SK-N-MC (cell line): ENCODE data around the gene TEX22.

ENCODE experiments used
- EZH2 ChIP-seq: fragments of 200-600 bp; sonication (generic); IDR thresholded peaks from one replicate; pipeline ENCODE4 v1.6.1; 2017; ENCODE audit warnings: antibody characterized with exemption
- POLR2AphosphoS5 ChIP-seq: IDR thresholded peaks from 2 replicates; pipeline ENCODE4 v1.6.1; 2012; ENCODE audit warnings: mild to moderate bottlenecking, low read depth, low read length, borderline replicate concordance

- TF ChIP-seq EZH2 (no peak), POLR2AphosphoS5 (no peak)
These were observed 40.0 kb upstream of the TEX22 start for GRCh38 chr14:105358140-105358846.
